Mesothelial cell of epicardium (in vitro differentiated cells): ENCODE results near the gene FAM174C. TPM values are rescaled to one million over a fixed set of nuclear protein-coding genes. Genes with fewer than 3 reads are reported as not detected.

Experiments
- DNase-seq, 2 experiments: peaks; one replicate each; pipeline ENCODE4 v3.0.0; 2021; ENCODE audit warnings: low spot score in 2 of 2; ENCODE audit not compliant: unreplicated experiment in 2 of 2
- H3K27ac Mint-ChIP-seq: 2 replicates; pipeline ENCODE4 v1.8.0; 2021; ENCODE audit warnings: mixed read lengths
- H3K27me3 Mint-ChIP-seq: 2 replicates; pipeline ENCODE4 v1.8.0; 2021; ENCODE audit warnings: low read depth, mixed read lengths
- H3K36me3 Mint-ChIP-seq: 2 replicates; pipeline ENCODE4 v1.8.0; 2021; ENCODE audit warnings: mixed read lengths
- H3K4me1 Mint-ChIP-seq: 2 replicates; pipeline ENCODE4 v1.8.0; 2021; ENCODE audit warnings: mixed read lengths
- H3K4me3 Mint-ChIP-seq: 2 replicates; pipeline ENCODE4 v1.8.0; 2021; ENCODE audit warnings: mild to moderate bottlenecking, moderate library complexity, mixed read lengths
- H3K9me3 Mint-ChIP-seq: 2 replicates; pipeline ENCODE4 v1.8.0; 2021; ENCODE audit warnings: mixed read lengths
- CTCF ChIP-seq: fragments of 200-600 bp; sonication (generic); IDR thresholded peaks from one replicate; pipeline ENCODE4 v1.5.0; 2021; ENCODE audit warnings: antibody characterized with exemption; ENCODE audit not compliant: unreplicated experiment
- total RNA-seq: library from RNA; stranded (reverse); gene quantifications from 3 replicates; pipeline ENCODE4 v1.2.1, GENCODE V29; 2021

The FAM174C gene
- total RNA-seq, 1 donor from 2014 or later: 24.4 TPM

DNA sequence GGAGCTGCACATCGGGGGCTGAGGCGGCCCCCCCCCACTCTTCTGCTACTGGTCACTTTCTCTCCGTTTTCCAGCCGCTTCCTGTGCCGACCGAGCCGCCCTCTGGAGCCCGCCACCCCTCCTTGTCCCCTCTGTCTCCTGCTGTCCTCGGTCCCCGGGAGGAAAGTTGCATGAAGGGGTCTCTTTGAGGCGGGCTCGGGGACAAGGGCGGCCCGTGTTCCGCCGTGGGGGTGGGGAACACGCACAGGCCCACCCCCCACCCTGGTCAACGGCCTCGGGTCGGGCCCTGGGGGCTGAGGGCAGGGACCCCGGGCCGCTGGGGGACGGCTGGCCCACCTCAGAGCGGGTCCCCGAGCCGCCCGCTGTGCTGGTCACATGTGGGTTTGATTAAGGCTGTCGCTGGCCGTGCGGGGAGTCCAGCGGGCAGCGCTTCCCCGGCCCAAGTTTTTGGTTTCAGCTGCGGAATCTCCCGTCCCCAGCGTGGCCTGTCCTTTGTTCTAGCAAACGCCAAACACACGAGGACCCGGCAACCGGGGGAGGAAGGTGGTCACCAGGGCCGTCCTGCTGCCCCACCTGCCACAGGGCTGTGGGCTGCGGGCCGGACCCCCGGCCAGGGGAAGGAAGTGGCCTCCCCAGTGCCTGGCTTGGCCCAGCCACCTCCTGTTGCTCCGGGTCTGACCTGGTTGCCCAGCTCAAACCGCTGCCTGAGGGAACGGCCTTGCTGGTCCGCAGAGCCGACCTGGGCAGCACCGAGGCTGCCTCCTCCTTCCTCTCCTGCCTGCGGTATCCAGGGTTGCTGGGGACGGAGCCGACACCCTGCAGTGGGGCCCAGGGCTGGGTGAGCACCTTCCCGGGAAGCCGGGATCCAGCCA lies 12.3 kb downstream of the FAM174C start:
- no peaks in the 10 kb centered on the region for H3K9me3 Mint-ChIP-seq
- no peak for TF ChIP-seq CTCF

DNA sequence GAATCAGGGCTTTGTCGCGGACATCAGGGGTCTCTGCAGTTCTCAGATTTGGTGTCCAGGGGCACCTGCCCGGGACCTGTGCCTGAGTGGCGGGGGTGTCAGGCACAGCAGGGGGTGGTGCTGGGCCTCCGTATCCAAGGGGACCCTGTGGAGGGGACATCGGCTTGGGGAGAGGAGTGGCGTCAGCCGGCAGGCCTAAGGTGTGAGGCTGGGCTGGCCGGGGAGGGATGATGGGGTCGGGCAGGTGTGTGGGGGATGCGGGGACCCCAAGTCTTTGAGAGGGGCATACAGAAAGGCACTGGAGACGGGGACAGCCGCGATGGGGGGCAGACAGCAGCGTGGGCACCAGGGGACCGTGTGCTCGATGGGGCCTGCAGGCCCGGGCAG lies 12.9 kb downstream of the FAM174C start:
- Mint-ChIP-seq H3K9me3 (no peaks in the 10 kb centered on the region), H3K27ac (no peak overlapping the region), H3K4me3 (peak overlapping the region; percentile 36), H3K36me3 (no peaks in the 10 kb centered on the region), H3K27me3 (peaks cover 14% of the 10 kb centered on the region), H3K4me1 (peaks cover 7% of the 10 kb centered on the region)
- TF ChIP-seq CTCF: no peak
- no peak for DNase-seq

More for the DNA sequence above, 12.3 kb downstream of the FAM174C start:
- Mint-ChIP-seq H3K4me1 (peaks cover 7% of the 10 kb centered on the region), H3K4me3 (peak overlapping the region; percentile 47), H3K27ac (no peak overlapping the region), H3K27me3 (peaks cover 14% of the 10 kb centered on the region), H3K36me3 (no peaks in the 10 kb centered on the region)
- DNase-seq: no peak

- H3K4me1 Mint-ChIP-seq: peaks cover 7% of the 10 kb centered on the region
- no peak for DNase-seq
- peak overlapping the region; percentile 13 for H3K4me3 Mint-ChIP-seq
- H3K27ac Mint-ChIP-seq: no peak overlapping the region
- no peaks in the 10 kb centered on the region for H3K36me3 Mint-ChIP-seq
- no peaks in the 10 kb centered on the region for H3K9me3 Mint-ChIP-seq
- TF ChIP-seq CTCF: no peak
- peaks cover 14% of the 10 kb centered on the region for H3K27me3 Mint-ChIP-seq
Observed at GRCh38 chr19:1288833-1289685, 13.7 kb downstream of the FAM174C start.

GRCh38 chr19:1289686-1290025 lies 14.3 kb downstream of the FAM174C start:
- H3K4me3 Mint-ChIP-seq: no peak overlapping the region

GRCh38 chr19:1290196-1290702 lies 14.9 kb downstream of the FAM174C start:
- no peaks in the 10 kb centered on the region for H3K36me3 Mint-ChIP-seq
- H3K27me3 Mint-ChIP-seq: peaks cover 4% of the 10 kb centered on the region
- H3K9me3 Mint-ChIP-seq: no peaks in the 10 kb centered on the region
- no peak for DNase-seq
- H3K4me3 Mint-ChIP-seq: no peak overlapping the region
- peaks cover 2% of the 10 kb centered on the region for H3K4me1 Mint-ChIP-seq
- no peak overlapping the region for H3K27ac Mint-ChIP-seq
- no peak for TF ChIP-seq CTCF

More at GRCh38 chr19:1289686-1290025, 14.3 kb downstream of the FAM174C start:
- TF ChIP-seq CTCF: no peak
- Mint-ChIP-seq H3K4me1 (peaks cover 7% of the 10 kb centered on the region), H3K9me3 (no peaks in the 10 kb centered on the region), H3K27ac (no peak overlapping the region), H3K27me3 (peaks cover 10% of the 10 kb centered on the region), H3K36me3 (no peaks in the 10 kb centered on the region)
- DNase-seq: no peak
